Omental fat pad (tissue), 4 donors: Measurements from ENCODE around the gene DPP8. TPM values are rescaled to one million over a fixed set of nuclear protein-coding genes. Genes with fewer than 3 reads are reported as not detected.

Source experiments
- ATAC-seq: fragments of 150-250 bp; one replicate; pipeline ENCODE4 v1.9.1; 2016; ENCODE audit warnings: mild to moderate bottlenecking, moderate library complexity; ENCODE audit not compliant: low FRiP score
- DNase-seq: peaks from one replicate; pipeline ENCODE4 v3.0.0-alpha.2; 2019; ENCODE audit warnings: low spot score
- CTCF ChIP-seq, 3 donors: fragments of 450-650 bp; IDR thresholded peaks; one replicate each; pipeline ENCODE4 v1.5.1; 2016 to 2017; ENCODE audit warnings: antibody characterized with exemption in 3 of 3, mild to moderate bottlenecking in 3 of 3, moderate library complexity in 2 of 3
- total RNA-seq, 4 donors: library from RNA; depleted of rRNA; stranded (reverse); fragments of >200 nt; gene quantifications; one replicate each; pipeline ENCODE4 v1.1.0, GENCODE V29; 2016

Gene DPP8
- total RNA-seq, 4 donors from 2014 or later, result 25.1 to 53.3 (median 29.6) TPM

GRCh38 chr15:65420975-65421359 lies 96.5 kb downstream of the DPP8 start:
- TF ChIP-seq CTCF (IDR thresholded peaks at IDR 0.05), result no peak
- ATAC-seq (no peak), DNase-seq (no peak)

GRCh38 chr15:65418596-65418995 lies 98.9 kb downstream of the DPP8 start:
- TF ChIP-seq CTCF (IDR thresholded peaks at IDR 0.05), result no peak
- DNase-seq, result no peak
- ATAC-seq, result no peak

- TF ChIP-seq CTCF (IDR thresholded peaks at IDR 0.05), result no peak
- DNase-seq (no peak), ATAC-seq (no peak)
Measured at GRCh38 chr15:65416845-65417416, 100.6 kb downstream of the DPP8 start.

GRCh38 chr15:65414841-65415621 lies 102.5 kb downstream of the DPP8 start:
- ATAC-seq, result no peak
- TF ChIP-seq CTCF (IDR thresholded peaks at IDR 0.05), result no peak
- DNase-seq, result no peak

- no peak for ATAC-seq
- DNase-seq, result no peak
Measured at GRCh38 chr15:65413760-65414144, 103.7 kb downstream of the DPP8 start.

GRCh38 chr15:65413051-65413759 lies 104.3 kb downstream of the DPP8 start:
- no peak for TF ChIP-seq CTCF (IDR thresholded peaks at IDR 0.05)
- DNase-seq (no peak), ATAC-seq (no peak)

More at GRCh38 chr15:65413760-65414144, 103.7 kb downstream of the DPP8 start:
- no peak for TF ChIP-seq CTCF (IDR thresholded peaks at IDR 0.05)
